WTC11 (cell line): ENCODE data around the gene NEK8. TPM values are rescaled to one million over a fixed set of nuclear protein-coding genes. Genes with fewer than 3 reads are reported as not detected.
"Not testable (repeated sequence)": the region's sequence is repeated elsewhere in the genome, so short reads cannot be mapped to it uniquely, and the experiment has no call there.

Source experiments
- ATAC-seq: fragments of 200-7000 bp; cut with Tn5 transposase; 2 replicates; pipeline ENCODE4 v1.10.0; 2021; ENCODE audit warnings: mild to moderate bottlenecking, moderate library complexity
- CTCF ChIA-PET: fragments of 300-600 bp; sonication (Branson Sonifier 250); formaldehyde crosslinking; loops from one replicate; lab custom pipeline; 2021; ENCODE audit warnings: antibody characterized with exemption; lab: Charles Lee
- POLR2A ChIA-PET: fragments of 350-600 bp; sonication (Branson Sonifier 250); formaldehyde crosslinking; loops from one replicate; lab custom pipeline; 2021; ENCODE audit warnings: antibody characterized with exemption; lab: Charles Lee
- DNase-seq: peaks from one replicate; pipeline ENCODE4 v3.0.0; 2021; ENCODE audit warnings: low spot score
- H3K27ac Mint-ChIP-seq: 2 replicates; pipeline ENCODE4 v1.8.0; 2021; ENCODE audit warnings: mixed read lengths
- H3K27me3 Mint-ChIP-seq: 2 replicates; pipeline ENCODE4 v1.8.0; 2021; ENCODE audit warnings: low read depth, mild to moderate bottlenecking, moderate library complexity, mixed read lengths
- H3K36me3 Mint-ChIP-seq: 2 replicates; pipeline ENCODE4 v1.8.0; 2021; ENCODE audit warnings: mixed read lengths
- H3K4me1 Mint-ChIP-seq: 2 replicates; pipeline ENCODE4 v1.8.0; 2022; ENCODE audit warnings: mixed read lengths
- H3K4me3 Mint-ChIP-seq: 2 replicates; pipeline ENCODE4 v1.8.0; 2021; ENCODE audit warnings: mild to moderate bottlenecking, moderate library complexity, mixed read lengths
- H3K9me3 Mint-ChIP-seq: 2 replicates; pipeline ENCODE4 v1.8.0; 2021; ENCODE audit warnings: mixed read lengths
- CREB1 ChIP-seq: sonication (generic); formaldehyde crosslinking; IDR thresholded peaks from 2 replicates; pipeline ENCODE4 v1.8.0; 2023; ENCODE audit warnings: mild to moderate bottlenecking, missing genetic modification reagents
- ETV6 ChIP-seq: sonication (generic); formaldehyde crosslinking; IDR thresholded peaks from 2 replicates; pipeline ENCODE4 v1.8.1; 2022; ENCODE audit warnings: mild to moderate bottlenecking, missing genetic modification reagents
- FOXP4 ChIP-seq: sonication (generic); formaldehyde crosslinking; IDR thresholded peaks from 2 replicates; pipeline ENCODE4 v1.8.0; 2022; ENCODE audit warnings: mild to moderate bottlenecking, missing genetic modification reagents
- IRF1 ChIP-seq: sonication (generic); formaldehyde crosslinking; IDR thresholded peaks from 2 replicates; pipeline ENCODE4 v1.8.0; 2023; ENCODE audit warnings: missing genetic modification reagents
- MYBL2 ChIP-seq: sonication (generic); formaldehyde crosslinking; IDR thresholded peaks from 2 replicates; pipeline ENCODE4 v1.8.1; 2023; ENCODE audit warnings: mild to moderate bottlenecking, moderate library complexity, missing genetic modification reagents
- total RNA-seq: library from RNA; stranded (reverse); gene quantifications from 3 replicates; pipeline ENCODE4 v1.2.3, GENCODE V29; 2021
- TF ChIP-seq, protein P1 (sequence below): fragments of 250-450 bp; sonication (Bioruptor Pico); conservative IDR thresholded peaks from 2 replicates; pipeline ENCODE4 v1.9.0; 2021; ENCODE audit warnings: mild to moderate bottlenecking
- TF ChIP-seq, protein P2 (sequence below): fragments of 250-450 bp; sonication (Bioruptor Pico); IDR thresholded peaks from 2 replicates; pipeline ENCODE4 v1.9.0; 2021; ENCODE audit warnings: mild to moderate bottlenecking

The NEK8 gene
- total RNA-seq, 1 experiment from 2014 or later: 25.0 TPM

- peak overlapping the region; percentile 42 for H3K4me3 Mint-ChIP-seq
- H3K9me3 Mint-ChIP-seq: no peaks in the 10 kb centered on the region
- DNase-seq (no peak), ATAC-seq (no peak)
- H3K27ac Mint-ChIP-seq: peak overlapping the region; percentile 69
- no peaks in the 10 kb centered on the region for H3K27me3 Mint-ChIP-seq
- CTCF ChIA-PET: interaction anchor here (1.3 to 1.9 kb wide), 2 partner anchors 12 to 40 kb away, joined by 4 to 6 read pairs; partner anchors contain the start of gene PROCA1
- TF ChIP-seq FOXP4 (CRISPR knock-in tag): no peak
- TF ChIP-seq, protein P1, sequence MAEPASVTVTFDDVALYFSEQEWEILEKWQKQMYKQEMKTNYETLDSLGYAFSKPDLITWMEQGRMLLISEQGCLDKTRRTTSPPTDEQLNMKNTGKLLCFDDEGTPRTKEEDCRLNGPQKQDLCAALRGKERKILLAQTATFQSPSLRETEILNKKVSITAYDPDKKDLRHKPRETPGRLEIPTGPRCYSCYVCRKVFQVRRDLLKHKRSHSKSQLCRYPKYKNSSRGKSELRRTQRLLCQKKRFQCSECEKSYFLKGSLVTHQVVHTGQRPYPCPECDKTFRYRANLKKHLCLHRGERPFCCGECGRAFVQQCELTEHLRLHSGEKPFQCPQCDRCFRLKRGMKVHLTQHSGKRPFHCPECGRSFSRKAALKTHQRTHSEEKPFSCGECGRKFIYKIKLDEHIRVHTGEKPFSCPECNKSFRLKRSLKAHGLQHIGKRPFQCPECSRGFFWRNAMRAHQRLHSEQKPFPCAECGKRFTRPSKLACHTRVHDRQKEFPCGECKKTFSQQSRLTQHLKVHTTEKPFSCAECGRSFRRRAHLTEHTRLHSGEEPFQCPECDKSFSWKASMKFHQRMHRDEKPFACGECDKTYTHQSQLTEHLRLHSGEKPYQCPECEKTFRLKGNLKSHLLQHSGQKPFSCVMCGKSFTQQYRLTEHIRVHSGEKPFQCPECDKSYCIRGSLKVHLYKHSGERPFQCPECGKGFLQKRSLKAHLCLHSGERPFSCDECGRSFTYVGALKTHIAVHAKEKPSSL: 0 out of 2 replicates have a peak, but pooled peaks have one; percentile 43
- TF ChIP-seq MYBL2: 0 out of 2 replicates have a peak, but pooled peaks have one; percentile 18
- TF ChIP-seq, protein P2, sequence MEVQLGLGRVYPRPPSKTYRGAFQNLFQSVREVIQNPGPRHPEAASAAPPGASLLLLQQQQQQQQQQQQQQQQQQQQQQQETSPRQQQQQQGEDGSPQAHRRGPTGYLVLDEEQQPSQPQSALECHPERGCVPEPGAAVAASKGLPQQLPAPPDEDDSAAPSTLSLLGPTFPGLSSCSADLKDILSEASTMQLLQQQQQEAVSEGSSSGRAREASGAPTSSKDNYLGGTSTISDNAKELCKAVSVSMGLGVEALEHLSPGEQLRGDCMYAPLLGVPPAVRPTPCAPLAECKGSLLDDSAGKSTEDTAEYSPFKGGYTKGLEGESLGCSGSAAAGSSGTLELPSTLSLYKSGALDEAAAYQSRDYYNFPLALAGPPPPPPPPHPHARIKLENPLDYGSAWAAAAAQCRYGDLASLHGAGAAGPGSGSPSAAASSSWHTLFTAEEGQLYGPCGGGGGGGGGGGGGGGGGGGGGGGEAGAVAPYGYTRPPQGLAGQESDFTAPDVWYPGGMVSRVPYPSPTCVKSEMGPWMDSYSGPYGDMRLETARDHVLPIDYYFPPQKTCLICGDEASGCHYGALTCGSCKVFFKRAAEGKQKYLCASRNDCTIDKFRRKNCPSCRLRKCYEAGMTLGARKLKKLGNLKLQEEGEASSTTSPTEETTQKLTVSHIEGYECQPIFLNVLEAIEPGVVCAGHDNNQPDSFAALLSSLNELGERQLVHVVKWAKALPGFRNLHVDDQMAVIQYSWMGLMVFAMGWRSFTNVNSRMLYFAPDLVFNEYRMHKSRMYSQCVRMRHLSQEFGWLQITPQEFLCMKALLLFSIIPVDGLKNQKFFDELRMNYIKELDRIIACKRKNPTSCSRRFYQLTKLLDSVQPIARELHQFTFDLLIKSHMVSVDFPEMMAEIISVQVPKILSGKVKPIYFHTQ: no peak
- peaks cover 48% of the 10 kb centered on the region for H3K36me3 Mint-ChIP-seq
- H3K4me1 Mint-ChIP-seq: peaks cover 53% of the 10 kb centered on the region
- POLR2A ChIA-PET: interaction anchor here (0.6 to 6.4 kb wide), 2 partner anchors 23 to 68 kb away, joined by 4 to 310 read pairs; partner anchors contain the start of gene TRAF4
These were observed 5.3 kb upstream of the NEK8 start for GRCh38 chr17:28723159-28723835.

- H3K4me1 Mint-ChIP-seq: peaks cover 50% of the 10 kb centered on the region
- peak overlapping the region; percentile 93 for H3K4me3 Mint-ChIP-seq
- CTCF ChIA-PET: interaction anchor here (1.9 to 12.2 kb wide), 3 partner anchors 12 to 23 kb away, joined by 6 to 541 read pairs (median 69); partner anchors contain the start of genes PROCA1 and TRAF4
- not testable (repeated sequence) for H3K9me3 Mint-ChIP-seq, ATAC-seq, H3K27me3 Mint-ChIP-seq, DNase-seq
- TF ChIP-seq CREB1 (CRISPR knock-in tag) (peak; percentile 78), IRF1 (CRISPR knock-in tag) (peak; percentile 77; the same call in 1 of the 2 replicates), ETV6 (CRISPR knock-in tag) (0 out of 2 replicates have a peak, but pooled peaks have one; percentile 40)
- TF ChIP-seq, protein P2: 0 out of 2 replicates have a peak, but pooled peaks have one; percentile 22
- POLR2A ChIA-PET: interaction anchor here (0.6 to 6.4 kb wide), 5 partner anchors 12 to 228 kb away, joined by 3 to 310 read pairs (median 7); partner anchors contain the start of genes FLOT2, PHF12, PROCA1 and TRAF4
- H3K27ac Mint-ChIP-seq: peak overlapping the region; percentile 98
- peaks cover 48% of the 10 kb centered on the region for H3K36me3 Mint-ChIP-seq
These were observed 4.6 kb upstream of the NEK8 start for GRCh38 chr17:28723836-28724499.
